ENCODE data around the gene ZNF221.

DNA sequence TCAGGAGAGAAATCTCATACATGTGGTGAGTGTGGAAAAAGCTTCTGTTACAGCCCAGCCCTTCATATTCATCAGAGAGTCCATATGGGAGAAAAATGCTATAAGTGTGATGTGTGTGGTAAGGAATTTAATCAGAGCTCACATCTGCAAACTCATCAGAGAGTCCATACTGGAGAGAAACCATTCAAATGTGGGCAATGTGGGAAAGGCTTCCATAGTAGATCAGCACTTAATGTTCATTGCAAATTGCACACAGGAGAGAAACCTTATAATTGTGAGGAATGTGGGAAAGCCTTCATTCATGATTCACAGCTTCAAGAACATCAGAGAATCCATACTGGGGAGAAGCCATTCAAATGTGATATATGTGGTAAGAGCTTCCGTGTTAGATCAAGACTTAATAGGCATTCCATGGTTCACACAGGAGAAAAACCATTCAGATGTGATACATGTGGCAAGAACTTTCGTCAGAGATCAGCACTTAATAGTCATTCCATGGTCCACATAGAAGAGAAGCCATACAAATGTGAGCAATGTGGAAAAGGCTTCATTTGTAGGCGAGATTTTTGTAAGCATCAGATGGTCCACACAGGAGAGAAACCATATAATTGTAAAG is 15.2 kb downstream of the ZNF221 start:
- TF ChIP-seq CTCF (IDR thresholded peaks at IDR 0.05), result no peak
- TF ChIP-seq EZH2 (IDR thresholded peaks at IDR 0.05; ENCODE audit: borderline replicate concordance, insufficient read depth, low read depth, low read length, poor library complexity, severe bottlenecking), result no peak
